Fibroblast of gingiva (primary cell): ENCODE data around the gene TRPT1.
A peak's percentile ranks its signal among the peaks of the same experiment; 100 is the strongest.

ENCODE experiments used
- DNase-seq: peaks from one replicate; pipeline ENCODE4 v3.0.0-alpha.2; 2011; ENCODE audit warnings: low read depth

The TRPT1 gene

DNA sequence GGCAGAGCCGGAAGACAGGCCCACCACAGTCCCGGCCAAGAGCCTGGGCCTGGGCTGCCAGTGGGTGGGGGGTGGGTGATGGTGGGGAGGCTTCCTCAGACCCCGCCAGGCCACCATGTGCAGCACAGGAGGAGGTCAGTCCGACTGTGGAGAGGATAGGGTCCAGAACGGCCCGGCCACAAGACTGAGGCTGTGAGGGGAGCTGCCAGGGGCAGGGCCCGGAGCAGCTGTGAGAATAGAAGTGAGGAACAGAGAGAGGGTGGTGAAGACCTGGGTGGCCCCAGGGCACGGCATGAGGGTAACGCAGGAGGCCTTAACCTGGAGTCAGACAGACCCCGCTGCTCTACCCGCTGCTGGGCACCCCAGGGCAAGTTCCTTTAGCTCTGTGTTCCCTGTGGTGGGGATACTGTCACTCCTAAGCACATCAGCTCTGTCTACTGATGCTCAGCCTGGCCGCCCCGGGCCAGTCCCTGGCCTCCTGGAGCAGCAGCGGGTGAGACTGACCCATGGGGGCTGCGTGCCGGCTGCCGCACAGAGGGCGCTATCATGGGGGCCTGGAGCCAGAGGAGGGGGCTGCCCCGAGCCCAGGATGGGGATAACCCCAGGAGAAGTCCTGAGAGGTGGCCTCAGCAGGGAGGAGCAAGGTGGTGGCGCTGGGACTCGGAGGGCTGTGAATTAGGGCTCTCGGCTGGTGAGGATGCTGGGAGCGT lies 17.7 kb downstream of the TRPT1 start:
- no peak for DNase-seq

DNA sequence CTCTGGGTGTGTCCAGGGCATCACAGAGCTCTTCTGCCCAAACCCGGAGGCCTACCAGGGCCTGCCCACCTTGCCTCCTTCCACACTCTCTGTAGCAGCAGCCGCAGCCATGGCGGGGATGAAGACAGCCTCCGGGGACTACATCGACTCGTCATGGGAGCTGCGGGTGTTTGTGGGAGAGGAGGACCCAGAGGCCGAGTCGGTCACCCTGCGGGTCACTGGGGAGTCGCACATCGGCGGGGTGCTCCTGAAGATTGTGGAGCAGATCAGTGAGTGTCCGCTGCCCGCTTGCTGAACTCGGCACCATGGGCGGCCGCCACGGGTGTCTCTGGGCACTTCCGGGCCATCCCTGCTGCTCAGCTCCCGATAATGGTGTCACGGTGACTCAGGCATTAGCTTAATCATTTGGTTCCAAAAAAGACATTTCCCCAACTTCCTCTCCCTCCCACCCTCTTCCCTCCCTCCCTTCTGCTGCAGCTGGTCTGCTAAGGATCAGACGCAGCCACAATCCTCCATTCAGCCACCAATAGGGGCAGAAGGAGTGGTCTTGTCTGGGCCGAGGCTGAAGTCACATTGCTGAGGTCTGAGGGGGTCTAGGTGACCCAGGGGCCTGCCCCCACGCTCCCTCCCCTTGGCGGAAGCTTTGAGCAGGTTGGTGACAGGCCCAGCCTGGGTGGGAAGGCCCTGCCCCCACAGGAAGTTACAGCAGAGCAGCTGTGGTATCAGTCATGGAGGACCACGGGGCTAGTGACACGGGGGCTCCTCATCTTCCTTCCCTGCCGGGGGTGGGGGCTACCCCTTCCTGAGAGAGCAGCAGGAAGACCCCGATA lies 18.5 kb downstream of the TRPT1 start:
- peak; percentile 74 for DNase-seq

DNA sequence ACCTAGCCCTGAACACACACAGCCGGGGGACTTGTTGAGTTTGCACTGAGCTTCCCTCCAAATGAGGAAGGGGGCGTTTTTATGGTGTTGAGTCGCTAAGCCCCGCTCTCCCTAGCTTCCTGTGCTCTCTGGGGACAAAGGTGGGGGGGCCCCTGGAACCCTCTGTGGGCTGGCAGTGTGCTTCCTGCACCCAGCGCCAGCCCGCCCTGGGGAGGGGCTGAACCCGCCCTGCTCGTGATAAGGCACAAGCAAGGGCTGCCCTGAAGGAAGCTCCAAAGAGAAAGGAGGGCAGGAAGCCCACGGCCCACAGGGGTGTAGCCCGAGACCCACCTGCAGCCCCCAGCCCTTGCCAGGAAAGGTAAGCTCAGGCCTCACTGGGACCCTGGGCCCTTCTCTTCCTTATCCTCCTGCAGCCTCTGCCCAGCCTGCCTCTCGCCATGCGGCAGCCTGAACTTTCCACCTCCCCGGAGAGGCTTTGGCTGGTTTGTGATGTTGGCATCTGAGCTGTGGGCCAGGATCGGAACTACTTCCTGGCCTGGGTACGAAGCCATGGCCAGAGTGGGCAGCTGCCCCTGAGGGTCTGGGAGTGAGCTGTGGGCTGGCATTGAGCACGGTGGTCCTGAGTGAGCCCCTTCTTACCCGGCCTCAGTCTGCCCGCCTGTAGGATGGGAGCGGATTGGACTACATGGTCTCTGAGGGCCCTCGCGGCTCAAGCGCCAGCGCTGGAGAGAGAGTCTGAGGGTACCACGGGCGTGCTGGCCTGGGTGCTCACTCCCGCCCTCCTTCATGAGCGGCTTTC lies 19.3 kb downstream of the TRPT1 start, which contains the start of gene FERMT3:
FERMT3 (plus strand) TSS at position 265 of the 799 bp plus-strand sequence. CDS start 644 bp downstream, outside the sequence.
- no peak for DNase-seq

DNA sequence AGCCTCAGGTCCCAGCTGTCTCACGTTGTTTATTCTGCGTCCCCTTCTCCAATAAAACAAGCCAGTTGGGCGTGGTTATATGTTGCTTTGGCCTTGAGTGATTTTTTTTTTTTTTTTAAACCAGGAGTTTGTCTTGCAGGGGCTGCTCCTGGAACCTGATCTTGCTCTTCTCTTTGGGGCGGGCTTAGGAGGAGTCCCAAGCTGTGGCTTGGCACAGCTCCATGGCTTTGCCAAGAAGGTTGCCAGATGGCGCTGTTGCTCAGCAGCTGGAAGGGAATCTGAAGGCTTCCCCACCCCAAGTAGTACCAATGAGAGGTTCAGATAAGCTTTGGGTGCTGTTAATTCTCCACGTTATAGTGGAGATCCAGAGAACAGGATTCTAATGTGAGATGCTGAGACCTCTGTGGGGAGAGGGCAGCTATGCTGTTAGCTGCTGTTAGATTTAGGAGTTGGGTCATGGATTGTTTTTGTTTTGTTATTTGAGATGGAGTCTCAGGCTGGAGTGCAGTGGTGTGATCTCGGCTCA lies 21.5 kb downstream of the TRPT1 start:
- DNase-seq, result peak; percentile 95

DNA sequence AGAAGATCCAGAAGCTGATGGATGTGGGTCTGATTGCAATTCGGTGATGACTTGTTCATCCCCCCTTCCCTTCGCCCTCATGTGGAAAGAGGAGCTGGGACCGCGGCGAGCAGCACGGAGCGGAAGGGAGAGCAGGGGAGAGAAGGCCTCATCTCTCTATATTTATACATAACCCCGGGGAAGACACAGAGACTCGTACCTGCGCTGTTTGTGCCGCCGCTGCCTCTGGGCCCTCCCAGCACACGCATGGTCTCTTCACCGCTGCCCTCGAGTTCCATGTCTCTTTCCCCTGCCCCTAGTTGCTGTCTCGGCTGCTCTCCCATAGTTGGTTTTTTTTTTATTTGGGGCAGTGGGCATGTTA lies 21.9 kb downstream of the TRPT1 start:
- DNase-seq, result no peak

DNA sequence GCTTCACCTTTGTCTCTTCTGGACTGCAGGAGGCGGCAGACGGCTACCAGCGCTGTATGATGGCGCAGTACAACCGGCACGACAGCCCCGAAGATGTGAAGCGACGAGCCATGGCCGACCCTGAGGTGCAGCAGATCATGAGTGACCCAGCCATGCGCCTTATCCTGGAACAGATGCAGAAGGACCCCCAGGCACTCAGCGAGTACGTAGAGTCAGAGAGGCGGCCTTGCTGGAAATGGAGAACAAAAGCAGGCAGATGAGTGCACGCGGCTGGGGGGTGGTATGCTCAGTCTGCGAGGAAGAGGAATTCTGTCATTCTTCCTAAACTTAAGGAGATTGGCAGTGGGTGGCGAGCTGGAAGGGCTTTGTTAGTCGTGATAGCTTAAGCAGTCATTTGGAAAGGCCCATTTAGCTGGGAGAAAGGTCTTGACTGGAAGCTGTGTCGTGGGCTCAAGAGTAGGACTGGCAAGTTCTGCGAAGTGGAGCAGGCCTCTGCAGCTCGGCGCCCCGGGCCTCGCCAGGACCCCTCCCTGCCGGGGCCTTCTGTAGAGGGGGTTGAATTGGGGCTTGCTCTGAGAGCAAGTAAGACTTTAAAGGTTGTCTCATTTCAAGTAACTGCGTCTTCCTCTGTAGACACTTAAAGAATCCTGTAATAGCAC lies 22.4 kb downstream of the TRPT1 start:
- DNase-seq, result no peak

DNA sequence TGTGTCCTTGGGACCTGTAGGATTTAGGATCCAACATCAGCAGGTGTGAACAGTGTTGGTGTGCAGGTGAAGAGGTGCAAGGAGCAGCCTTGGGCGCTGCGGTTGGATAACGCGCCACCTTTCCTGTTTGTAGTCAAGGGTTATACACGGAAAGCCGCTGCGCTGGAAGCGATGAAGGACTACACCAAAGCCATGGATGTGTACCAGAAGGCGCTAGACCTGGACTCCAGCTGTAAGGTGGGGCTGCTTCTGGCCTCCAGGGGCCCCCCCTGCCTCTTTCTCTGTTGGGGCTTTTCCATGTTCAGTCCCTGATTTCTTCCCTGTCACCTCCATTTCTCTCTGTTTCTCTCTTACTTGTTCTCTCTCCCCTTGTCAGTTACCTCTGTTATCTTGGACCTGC lies 23.0 kb downstream of the TRPT1 start:
- no peak for DNase-seq

DNA sequence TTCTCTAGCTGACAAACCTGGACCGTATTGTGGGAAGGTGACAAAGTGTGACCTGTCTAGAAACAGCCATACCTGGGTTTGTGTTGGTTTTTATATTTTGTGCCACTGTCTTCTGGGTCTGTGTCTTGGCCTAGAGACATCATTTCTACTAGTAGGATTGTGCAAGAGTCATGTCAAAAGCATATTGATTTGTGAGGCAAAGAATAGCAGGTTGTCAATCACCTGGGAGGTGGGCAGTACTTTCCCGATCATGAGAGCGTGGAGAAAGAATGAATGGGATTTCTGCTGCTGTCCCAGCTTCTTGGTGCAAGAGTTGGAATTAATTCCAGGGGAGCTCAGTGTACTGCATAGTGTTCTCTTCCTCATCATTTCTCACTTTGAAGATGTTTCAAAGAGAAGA lies 24.4 kb downstream of the TRPT1 start:
- no peak for DNase-seq

DNA sequence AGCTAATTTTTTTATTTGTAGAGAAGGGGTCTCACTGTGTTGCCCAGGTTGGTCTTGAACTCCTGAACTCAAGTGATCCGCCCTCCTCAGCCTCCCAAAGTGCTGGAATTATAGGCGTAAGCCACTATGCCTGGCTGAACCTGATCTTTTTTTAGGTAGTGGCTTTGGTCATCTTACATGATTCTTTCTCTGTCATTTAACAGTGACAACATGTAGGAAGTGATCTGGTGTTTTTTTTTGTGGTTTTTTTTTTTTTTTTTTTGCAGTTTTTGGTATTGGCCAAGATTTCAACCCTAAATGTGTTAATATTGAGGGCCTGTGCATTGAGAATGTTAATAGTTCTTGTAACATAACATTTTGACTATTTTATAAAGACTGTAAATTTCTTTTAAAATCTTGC lies 27.5 kb downstream of the TRPT1 start:
- DNase-seq, result no peak

DNA sequence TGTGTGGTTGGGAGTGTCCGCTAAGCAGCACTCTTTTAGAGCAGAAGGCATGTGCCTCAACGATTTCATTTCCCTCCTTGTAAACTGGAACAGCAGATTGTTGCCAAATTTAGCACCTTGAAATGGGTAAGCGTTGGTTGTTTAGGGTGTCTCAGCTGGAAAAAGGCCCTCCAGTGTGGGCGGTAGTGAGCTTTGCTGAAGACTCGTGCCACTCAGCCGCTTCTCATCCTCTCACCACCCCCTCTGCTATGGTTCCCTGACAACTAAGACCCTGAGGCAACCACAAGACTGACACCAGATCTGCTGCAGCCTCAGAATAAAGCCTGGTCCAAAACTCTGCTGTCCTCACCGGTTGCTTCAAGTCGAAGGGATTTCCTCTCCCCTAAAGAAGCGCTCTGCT lies 29.4 kb downstream of the TRPT1 start:
- DNase-seq, result no peak

DNA sequence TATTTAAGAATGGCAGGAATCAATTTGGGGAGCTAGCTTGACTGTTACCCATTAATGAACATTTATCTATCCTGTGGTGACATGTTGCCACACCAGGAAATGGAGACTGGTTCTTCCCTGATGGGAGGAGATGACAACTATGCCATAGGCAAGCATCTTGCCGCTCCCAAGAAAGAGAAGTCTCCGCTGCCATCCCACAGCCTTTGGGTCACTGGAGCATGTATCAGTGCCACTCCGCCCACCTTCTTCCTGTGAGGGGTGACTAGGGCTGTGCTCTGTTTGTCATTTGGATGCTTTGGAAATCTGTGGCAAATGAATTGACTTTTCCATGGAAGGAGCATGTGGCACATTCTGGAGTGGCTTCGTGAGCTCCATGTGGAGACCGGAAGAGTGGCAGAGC lies 33.6 kb downstream of the TRPT1 start:
- DNase-seq, result no peak

DNA sequence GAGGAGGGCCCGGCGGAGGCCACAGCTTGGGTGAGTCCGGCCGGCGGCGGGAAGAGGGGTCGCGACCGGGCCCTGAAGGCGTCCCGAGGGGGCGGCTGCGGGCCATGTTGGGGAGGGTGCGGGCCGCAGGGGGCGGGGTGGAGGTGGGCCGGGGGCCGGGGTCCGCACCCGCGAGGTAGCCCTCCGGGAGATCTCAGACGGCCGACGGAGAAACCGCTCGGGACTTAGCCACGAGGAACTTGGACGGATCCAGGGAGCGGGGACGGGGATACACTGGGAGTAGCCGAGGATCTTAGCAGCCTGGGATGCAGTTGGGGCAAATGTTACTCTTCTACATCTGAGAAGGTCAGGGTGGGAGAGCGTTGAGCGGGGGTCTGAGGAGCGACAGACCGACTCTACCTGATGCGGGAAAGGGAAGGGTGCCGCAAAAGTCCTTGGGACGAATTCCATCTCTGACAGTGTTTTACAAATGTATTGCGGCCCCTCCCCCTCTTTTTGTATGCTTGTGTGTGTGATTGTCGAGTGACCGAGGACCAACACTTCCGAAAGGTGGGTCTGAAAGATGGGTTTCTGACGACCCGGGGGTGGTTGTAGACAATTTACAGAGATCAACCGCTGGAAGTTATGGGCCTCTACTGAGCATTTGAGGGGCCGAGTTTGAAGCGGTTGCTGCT lies 39.4 kb downstream of the TRPT1 start:
- DNase-seq, result no peak

DNA sequence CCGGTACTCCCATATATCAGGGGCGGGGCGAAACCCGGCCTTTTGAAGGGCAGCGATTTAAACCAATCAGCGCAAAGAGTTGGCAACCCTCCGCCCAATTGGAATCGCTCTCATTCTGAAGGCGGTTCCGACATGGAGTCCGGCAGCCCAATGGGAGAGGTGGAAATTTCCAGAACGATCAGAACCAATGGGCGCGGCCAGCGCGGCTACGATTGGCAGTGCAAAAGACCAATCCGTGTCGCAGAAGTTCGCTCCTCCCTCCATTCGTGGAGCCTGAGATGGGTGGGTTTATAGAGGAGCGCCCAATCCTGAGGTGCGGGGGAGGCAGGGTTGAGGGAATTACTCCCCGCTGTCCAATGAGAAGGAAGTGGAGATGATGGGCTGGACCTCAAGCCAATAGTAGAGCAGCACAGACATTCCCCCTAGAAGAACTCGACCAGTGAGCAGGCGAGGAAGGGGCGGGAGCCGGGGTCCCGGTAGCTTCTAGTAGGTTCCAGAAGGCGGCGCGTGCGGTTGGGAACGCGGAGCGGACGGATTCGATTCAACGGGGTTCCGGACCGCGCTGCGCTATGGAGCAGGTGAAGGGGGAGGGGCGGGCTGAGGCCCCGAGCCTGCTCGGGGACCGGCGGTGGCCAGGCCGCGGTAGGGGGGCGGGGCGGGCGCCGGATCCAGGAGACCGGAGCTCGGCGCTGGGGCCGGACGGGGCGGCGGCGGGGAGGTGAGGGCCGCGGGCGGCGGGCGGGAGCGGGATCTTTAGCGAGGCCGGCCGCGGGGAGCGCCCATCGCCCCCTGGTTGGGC lies 40.1 kb downstream of the TRPT1 start, which contains the start of gene STIP1:
STIP1 (plus strand) TSS at position 479 of the 799 bp plus-strand sequence; CDS start at position 570, 91 bp downstream.
- peak; percentile 100 for DNase-seq

DNA sequence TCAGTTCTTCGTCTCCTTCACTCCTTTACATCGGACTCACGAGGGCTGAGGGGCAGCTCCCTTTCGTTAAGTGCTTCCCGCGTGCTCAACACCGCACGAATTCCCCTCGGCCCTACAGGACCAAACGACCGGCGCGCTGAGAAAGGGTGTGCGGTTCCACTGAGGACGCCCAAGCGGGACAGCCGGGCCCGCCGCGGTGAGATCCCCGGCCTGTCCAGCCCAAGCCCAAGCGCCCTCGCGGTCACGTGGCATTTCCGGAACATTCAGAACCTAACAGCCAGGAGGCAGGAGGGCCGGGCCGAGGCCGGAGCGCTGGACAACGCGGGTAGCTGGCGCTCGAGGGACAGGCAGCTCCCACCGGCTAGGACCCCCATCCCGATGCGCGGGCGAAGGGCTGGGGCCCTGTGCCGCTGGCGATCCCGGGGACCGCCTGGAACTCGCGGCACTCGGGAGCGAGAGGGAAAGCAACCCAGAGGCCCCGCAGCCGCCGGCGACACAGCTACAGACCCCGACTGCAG lies 40.8 kb downstream of the TRPT1 start:
- DNase-seq, result peak; percentile 85

DNA sequence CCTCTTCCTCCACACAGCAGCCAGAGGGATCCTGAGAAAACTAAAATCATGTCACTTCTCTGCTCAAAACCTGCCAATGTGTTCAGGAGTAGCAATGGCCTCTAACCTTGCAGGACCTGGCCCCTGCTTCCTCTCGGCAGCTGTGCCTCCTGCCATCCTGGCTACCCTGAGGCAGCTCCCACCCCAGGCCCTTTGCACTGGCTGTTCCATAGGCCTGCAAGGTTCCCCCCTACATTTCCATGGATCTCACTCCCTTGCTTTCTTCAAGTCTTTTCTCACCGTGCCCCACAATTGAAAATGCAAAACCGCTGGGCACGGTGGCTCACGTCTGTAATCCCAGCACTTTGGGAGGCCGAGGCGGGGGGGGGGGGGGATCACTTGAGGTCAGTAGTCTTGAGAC lies 42.1 kb downstream of the TRPT1 start:
- DNase-seq, result no peak

DNA sequence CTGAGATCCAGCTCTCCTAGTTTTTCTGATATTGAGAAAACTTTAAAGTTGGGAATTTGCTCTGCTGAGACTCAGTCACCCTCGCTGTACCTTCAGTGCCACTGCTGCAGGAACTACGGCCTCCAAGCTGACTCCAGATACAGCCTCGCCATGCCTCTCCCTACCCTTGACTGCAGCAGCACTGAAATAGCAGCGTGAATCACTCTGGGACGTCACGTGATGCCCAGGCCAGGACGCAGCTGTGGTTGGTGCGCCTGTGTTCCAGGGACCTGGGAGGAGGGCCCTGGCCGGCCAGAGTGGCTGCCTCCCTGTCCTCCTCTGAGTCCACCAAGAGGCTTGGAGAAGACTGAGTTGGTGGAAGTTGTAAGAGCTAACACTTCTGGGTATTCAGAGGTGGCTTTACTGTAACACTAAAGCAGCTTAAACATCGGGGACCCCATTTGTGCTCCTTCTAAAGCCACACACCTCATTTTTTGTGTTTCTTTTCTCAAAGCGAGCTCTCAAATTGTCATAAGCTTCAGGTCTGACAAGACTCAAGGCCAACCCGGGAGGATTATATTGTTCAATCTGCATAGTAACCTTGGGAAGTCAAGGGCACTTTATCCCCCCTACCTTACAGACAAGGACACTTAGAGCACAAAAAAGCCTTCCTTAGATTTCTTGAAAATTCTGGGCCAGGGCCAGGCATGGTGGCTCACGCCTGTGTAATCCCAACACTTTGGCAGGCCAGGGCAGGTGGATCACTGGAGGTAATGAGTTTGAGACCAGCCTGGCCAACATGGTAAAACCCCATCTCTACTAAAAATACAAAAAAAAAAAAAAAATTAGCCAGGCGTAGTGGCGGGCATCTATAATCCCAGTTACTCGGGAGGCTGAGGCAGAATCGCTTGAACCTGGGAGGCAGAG lies 44.2 kb downstream of the TRPT1 start:
- peak; percentile 87 for DNase-seq

DNA sequence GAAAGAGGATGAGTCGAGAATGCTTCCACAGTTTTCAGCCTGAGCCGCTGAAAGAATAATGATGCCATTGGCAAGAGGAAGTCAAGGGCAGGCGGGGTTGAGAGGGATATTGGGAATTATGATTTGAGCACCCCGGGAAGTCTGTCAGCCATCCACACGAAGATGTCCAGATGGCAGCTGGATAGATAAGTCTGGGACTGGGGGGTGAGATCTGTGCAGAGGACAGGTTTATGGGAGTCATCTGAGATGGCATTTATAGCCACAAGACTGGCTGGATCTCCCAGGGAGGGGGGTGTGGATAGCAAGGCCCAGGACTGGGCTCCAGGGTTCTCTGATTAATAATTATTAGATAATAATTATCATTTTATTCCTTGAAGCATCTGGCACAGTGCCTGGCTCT lies 45.1 kb downstream of the TRPT1 start:
- DNase-seq, result no peak

DNA sequence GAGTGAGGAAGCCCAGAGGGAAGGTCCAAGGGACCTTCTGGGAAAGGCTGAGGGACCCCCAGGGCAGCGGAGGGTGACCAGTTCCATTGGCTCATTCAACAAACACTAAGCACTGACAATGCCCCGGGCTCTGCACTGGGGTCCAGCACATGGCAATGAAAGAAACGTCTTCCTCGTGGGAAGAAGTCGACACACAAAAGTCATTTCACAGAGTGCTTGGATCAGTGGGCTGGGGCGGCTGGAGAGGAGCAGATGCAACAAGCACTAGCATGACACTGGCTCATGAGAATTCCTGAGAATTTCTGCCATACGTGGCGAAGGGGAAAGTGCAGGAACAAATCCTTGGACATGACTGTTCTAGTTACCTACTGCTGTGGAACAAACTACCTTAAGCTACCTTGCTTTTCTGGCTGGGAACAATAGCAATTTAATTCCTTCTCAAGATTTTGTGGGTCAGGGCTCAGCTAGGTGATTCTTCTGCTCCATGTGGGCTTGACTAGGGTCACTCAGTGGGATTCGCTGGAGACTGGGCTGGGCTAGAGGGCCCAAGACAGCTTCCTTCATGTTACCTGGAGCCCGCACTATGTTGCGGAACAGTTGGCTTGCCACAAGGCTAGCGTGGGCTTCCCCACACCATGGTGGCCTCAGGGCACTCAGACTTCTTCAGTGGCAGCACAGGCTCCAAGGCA lies 46.9 kb downstream of the TRPT1 start:
- DNase-seq, result no peak
